Measurements from ENCODE around the gene LOC128125822.
"Not testable (repeated sequence)": the region's sequence is repeated elsewhere in the genome, so short reads cannot be mapped to it uniquely, and the experiment has no call there.

The LOC128125822 gene

GRCh38 chr6:63581355-63582013, 9.2 kb downstream of the LOC128125822 start:
- no peak for DNase-seq (ENCODE audit: low spot score)
- FAIRE-seq, result no peak

- no peak for FAIRE-seq
Measured at GRCh38 chr6:63582579-63583231, 10.4 kb downstream of the LOC128125822 start.

GRCh38 chr6:63584125-63584514, 11.8 kb downstream of the LOC128125822 start:
- FAIRE-seq, result no peak
- DNase-seq (ENCODE audit: low spot score), result no peak

More at GRCh38 chr6:63582579-63583231, 10.4 kb downstream of the LOC128125822 start:
- DNase-seq (ENCODE audit: low spot score), result no peak

GRCh38 chr6:63584566-63584965, 12.3 kb downstream of the LOC128125822 start:
- DNase-seq (ENCODE audit: low spot score) (no peak), FAIRE-seq (peak; percentile 76)

- not testable (repeated sequence) for DNase-seq (ENCODE audit: low spot score); FAIRE-seq
Measured at GRCh38 chr6:63585652-63586051, 13.4 kb downstream of the LOC128125822 start.

- FAIRE-seq (no peak), DNase-seq (ENCODE audit: low spot score) (no peak)
Measured at GRCh38 chr6:63589952-63590411, 17.7 kb downstream of the LOC128125822 start.

GRCh38 chr6:63592886-63593285, 20.6 kb downstream of the LOC128125822 start:
- FAIRE-seq, result no peak

GRCh38 chr6:63597141-63598048, 25.1 kb downstream of the LOC128125822 start:
- DNase-seq (ENCODE audit: low spot score), result no peak
- no peak for FAIRE-seq

More at GRCh38 chr6:63592886-63593285, 20.6 kb downstream of the LOC128125822 start:
- no peak for DNase-seq (ENCODE audit: low spot score)

GRCh38 chr6:63598049-63599036, 26.1 kb downstream of the LOC128125822 start:
- peak; percentile 85 for FAIRE-seq
- peak; percentile 86 for DNase-seq (ENCODE audit: low spot score)

GRCh38 chr6:63599243-63599642, 27.0 kb downstream of the LOC128125822 start:
- no peak for DNase-seq (ENCODE audit: low spot score)
- no peak for FAIRE-seq

- FAIRE-seq, result no peak
- DNase-seq (ENCODE audit: low spot score), result no peak
Measured at GRCh38 chr6:63600136-63600535, 27.9 kb downstream of the LOC128125822 start.

- no peak for FAIRE-seq
- DNase-seq (ENCODE audit: low spot score), result no peak
Measured at GRCh38 chr6:63609231-63609630, 37.0 kb downstream of the LOC128125822 start.

- no peak for DNase-seq (ENCODE audit: low spot score)
- FAIRE-seq, result no peak
Measured at GRCh38 chr6:63610944-63611343, 38.7 kb downstream of the LOC128125822 start.

GRCh38 chr6:63611560-63611959, 39.3 kb downstream of the LOC128125822 start:
- FAIRE-seq (no peak), DNase-seq (ENCODE audit: low spot score) (no peak)

GRCh38 chr6:63615590-63615989, 43.3 kb downstream of the LOC128125822 start:
- FAIRE-seq, result no peak
- no peak for DNase-seq (ENCODE audit: low spot score)

All from urothelium cell line (cell line).